ENCODE data around the gene PDE4B.
"Not testable (repeated sequence)": the region's sequence is repeated elsewhere in the genome, so short reads cannot be mapped to it uniquely, and the experiment has no call there.

PDE4B gene

GRCh38 chr1:65997693-65998092 lies 205.0 kb downstream of the PDE4B start:
- no peak for DNase-seq

- DNase-seq: no peak
Measured at GRCh38 chr1:65998763-65999583, 206.3 kb downstream of the PDE4B start.

DNA sequence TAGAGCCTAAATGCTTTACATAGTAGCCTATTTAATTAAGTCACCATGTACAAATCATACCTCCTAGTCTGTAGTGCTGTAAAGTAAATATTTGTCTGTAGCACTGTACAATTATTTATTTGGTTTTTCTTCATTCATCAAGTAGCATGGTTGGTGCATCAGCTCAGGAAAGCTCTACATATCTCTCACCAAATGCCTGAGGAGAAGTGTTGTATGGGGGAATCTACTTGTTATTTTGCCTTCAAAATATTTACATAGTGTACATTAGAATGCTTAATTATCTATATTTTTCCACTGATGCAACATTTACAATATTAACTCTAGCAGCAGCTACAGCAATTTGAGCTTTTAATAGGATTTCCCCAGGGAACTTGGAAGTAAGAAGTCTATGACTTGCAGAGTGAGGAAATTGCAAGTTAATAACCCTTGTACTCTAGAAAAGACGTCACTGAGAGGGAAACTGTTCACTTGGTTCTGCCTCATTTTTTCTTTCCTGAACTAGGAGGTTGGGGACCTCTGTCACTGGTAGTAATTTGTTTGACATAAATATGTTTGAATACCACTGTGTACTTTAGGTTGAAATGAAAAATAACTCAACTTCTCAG lies 207.4 kb downstream of the PDE4B start:
- no peak for DNase-seq

DNA sequence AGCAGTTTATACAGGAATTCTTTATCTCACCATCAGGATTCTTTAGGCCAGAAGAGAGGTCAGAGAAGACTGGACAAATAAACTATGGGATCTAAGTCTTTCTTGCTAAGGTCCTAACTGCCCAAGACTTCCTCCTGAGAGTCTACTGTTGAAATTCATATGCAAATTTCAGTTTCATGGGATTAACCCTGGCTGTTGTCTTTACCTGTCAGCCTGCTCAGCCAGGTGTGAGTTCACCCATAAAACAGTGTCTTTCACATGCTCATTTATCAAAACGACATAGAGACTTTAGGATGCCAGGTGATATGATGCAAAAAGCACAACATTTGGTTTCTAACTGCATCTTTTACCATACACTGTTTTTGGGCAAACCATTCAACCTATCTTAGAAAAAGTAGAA lies 211.0 kb downstream of the PDE4B start:
- DNase-seq: no peak

DNA sequence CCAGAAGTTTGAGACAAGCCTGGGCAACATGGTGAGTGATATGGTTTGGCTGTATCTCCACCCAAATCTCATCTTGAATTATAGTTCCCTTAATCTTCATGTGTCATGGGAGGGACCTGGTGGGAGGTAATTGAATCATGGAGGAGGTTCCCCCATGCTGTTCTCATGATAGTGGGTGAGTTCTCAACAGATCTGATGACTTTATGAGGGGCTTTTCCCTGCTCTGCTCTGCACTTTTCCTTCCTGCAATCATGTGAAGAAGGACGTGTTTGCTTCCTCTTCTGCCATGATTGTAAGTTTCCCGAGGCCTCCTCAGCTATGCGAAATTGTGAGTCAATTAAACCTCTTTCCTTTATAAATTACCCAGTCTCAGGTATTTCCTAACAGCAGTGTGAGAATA lies 213.8 kb downstream of the PDE4B start:
- not testable (repeated sequence) for DNase-seq

DNA sequence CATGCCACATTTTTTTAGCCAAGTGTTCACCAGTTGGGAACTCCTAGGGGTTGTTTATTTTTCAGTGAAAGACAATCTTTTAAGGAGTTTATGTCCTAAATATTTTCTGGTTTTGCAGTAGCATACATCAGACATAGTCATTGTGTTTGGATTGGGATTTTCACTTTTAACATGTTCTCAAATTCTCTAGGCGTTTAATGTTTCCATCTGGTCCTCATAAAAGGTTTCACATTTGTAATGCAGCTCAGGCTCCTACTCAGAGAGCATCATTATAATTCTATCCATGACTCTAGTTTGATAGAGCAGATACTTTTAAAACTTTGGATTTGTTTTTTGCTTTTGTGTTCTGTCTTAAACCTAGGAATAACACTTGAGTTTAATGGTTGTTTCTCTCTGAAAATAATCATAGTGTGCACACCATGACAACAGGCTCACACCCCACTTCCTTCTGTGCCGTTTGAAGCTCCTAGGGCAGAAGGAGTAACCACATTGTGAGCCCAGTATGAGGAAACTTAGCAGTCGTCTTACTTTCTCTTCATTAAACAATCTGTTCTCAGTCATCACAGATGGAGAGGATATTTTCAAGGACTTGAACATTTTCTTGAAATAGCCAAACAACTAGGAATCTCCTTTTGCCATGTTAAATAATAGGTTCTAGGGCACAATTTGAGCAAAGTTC lies 219.6 kb downstream of the PDE4B start:
- no peak for DNase-seq

DNA sequence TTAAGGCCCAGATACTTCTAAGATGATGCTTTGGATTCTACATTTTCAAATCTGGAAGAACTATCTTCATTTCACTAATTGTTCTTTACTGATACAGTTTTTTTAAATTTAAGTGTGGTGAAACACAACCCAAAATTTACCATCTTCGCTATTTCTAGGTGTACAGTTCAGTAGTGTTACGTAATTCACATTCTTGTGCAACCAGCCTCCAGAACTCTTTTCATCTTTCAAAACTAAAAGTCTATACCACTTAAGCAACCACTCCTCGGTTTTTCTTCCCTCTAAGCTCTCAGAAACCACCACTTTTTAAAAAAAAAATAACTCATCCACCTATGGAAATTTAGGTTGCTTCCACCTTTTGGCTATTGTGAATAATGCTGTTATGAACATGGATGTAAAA lies 220.7 kb downstream of the PDE4B start:
- no peak for DNase-seq

GRCh38 chr1:66022904-66023620 lies 230.4 kb downstream of the PDE4B start:
- no peak for DNase-seq

GRCh38 chr1:66025188-66025587 lies 232.5 kb downstream of the PDE4B start:
- no peak for DNase-seq

GRCh38 chr1:66028035-66028434 lies 235.3 kb downstream of the PDE4B start:
- no peak for DNase-seq

DNA sequence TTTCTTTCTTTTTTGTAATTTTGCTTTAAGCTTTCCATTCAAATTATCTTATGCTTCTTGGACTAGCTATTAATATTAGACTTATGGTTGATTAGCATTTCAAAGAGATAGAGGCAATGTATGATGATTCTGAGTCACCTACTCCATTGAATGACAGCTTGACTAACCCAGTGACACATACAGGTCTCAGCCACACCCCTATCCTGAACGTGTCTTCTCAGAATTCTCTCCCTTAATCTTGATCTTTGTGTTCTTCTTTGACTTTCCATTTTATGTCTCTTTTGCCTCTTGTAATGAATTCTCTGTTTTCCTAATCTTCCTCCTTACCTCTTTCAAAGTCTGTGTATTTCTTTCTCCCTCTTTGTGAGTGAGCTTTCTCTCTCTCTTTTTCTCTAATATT lies 241.1 kb downstream of the PDE4B start:
- DNase-seq: no peak

DNA sequence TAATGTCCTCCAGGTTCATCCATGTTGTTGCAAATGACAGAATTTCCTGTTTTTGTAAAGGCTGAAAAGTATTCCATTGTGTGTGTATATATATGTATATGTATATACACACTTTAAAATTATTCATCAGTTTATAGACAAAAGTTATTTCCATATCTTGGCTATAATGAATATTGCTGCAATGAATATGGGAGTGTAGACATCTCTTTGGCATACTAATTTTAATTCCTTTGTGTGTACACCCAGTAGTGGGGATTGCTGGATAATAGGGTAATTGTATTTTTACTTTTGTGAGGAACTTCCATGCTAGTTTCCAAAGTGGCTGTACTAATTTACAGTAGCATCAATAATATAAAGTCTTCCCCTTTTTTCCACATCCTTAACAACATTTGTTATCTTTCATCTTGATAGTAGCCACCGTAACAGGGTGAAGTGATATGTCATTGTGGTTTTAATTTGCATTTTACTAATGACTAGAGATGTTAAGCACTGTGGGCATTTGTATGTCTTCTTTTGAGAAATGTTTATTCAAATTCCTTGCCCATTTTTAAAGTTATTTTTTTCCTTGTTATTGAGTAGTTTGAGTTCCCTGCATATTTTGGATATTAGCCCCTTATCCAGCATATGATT lies 243.0 kb downstream of the PDE4B start:
- no peak for DNase-seq

GRCh38 chr1:66041654-66042053 lies 249.0 kb downstream of the PDE4B start:
- DNase-seq: no peak

- no peak for DNase-seq
Measured at GRCh38 chr1:66043186-66043585, 250.5 kb downstream of the PDE4B start.

DNA sequence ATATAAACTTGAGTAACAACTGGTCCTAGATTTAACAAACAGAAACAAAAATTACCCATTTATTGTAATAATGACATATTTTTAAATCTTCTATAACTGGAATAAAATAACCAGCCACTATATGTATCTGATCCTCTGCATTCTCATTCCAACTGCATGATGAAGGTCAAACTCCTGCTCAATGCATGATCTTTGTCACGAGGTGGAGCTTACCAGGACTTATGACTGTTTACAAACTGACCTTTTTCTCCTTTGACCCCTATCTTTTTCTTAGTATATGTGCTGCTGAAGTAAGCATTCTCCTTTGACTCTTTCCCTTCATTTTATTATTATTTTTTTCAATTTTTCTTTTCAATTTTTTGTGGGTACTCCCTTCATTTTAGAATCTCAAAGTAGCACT lies 252.2 kb downstream of the PDE4B start:
- no peak for DNase-seq

- no peak for DNase-seq
Measured at GRCh38 chr1:66046415-66046814, 253.7 kb downstream of the PDE4B start.

GRCh38 chr1:66048011-66048410 lies 255.3 kb downstream of the PDE4B start:
- no peak for DNase-seq

GRCh38 chr1:66050123-66050522 lies 257.4 kb downstream of the PDE4B start:
- no peak for DNase-seq

DNA sequence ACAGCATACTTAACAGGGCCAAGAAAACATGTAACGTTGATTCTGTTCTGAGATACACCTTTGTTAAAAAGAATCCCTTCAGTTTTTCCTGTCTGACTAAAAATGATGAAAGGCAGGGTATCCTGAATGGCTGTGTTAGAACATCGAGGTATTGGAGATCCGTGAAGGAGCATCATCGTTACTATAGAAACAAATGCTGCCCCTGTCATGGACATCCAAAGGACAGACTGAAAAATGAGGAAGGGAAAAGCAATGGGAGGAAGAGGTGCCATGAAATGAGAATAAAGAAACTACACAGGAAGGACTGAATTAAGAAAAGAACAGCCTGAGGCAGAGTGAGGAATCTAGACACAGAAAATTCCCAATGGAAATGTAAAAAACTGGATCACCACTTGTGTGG lies 257.9 kb downstream of the PDE4B start:
- no peak for DNase-seq

- no peak for DNase-seq
Measured at GRCh38 chr1:66055092-66055491, 262.4 kb downstream of the PDE4B start.

- DNase-seq: not testable (repeated sequence)
Measured at GRCh38 chr1:66057448-66057847, 264.8 kb downstream of the PDE4B start.

GRCh38 chr1:66058558-66058957 lies 265.9 kb downstream of the PDE4B start:
- DNase-seq: no peak

DNA sequence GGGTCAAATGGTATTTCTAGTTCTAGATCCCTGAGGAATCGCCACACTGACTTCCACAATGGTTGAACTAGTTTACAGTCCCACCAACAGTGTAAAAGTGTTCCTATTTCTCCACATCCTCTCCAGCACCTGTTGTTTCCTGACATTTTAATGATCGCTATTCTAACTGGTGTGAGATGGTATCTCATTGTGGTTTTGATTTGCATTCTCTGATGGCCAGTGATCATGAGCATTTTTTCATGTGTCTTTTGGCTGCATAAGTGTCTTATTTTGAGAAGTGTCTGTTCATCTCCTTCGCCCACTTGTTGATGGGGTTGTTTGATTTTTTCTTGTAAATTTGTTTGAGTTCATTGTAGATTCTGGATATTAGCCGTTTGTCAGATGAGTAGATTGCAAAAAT lies 274.5 kb downstream of the PDE4B start:
- DNase-seq: not testable (repeated sequence)
